Mesodermal cell (in vitro differentiated cells): ENCODE data around the gene MAGEC1. TPM values are rescaled to one million over a fixed set of nuclear protein-coding genes. Genes with fewer than 3 reads are reported as not detected.
"Not testable (repeated sequence)": the region's sequence is repeated elsewhere in the genome, so short reads cannot be mapped to it uniquely, and the experiment has no call there.

Source experiments
- H3K27ac ChIP-seq: 2 replicates; pipeline ENCODE4 v1.7.0; 2013; ENCODE audit warnings: mild to moderate bottlenecking, low read depth, low read length, moderate library complexity; ENCODE audit not compliant: severe bottlenecking
- H3K36me3 ChIP-seq: 2 replicates; pipeline ENCODE4 v1.7.1; 2013; ENCODE audit warnings: mild to moderate bottlenecking, low read length, moderate library complexity; ENCODE audit not compliant: control insufficient read depth, insufficient read depth
- H3K4me1 ChIP-seq: one replicate; pipeline ENCODE4 v1.7.1; 2013; ENCODE audit warnings: mild to moderate bottlenecking, low read length; ENCODE audit not compliant: insufficient read depth, control insufficient read depth, poor library complexity, severe bottlenecking
- H3K4me3 ChIP-seq: 2 replicates; pipeline ENCODE4 v1.7.0; 2013; ENCODE audit warnings: low read length, control low read depth, mild to moderate bottlenecking; ENCODE audit not compliant: insufficient read depth, poor library complexity, severe bottlenecking; ENCODE audit errors: extremely low read depth
- H3K9me3 ChIP-seq: 2 replicates; pipeline ENCODE4 v1.7.1; 2013; ENCODE audit warnings: mild to moderate bottlenecking, low read length, moderate library complexity; ENCODE audit not compliant: control insufficient read depth
- WGBS, 2 experiments: methylation state at CpG; one replicate each; pipeline ENCODE4 v1.1.5; 2013; ENCODE audit warnings: missing lambda C conversion rate in 2 of 2; ENCODE audit not compliant: insufficient coverage in 2 of 2; 5-methylcytosine and 5-hydroxymethylcytosine counted together
- polyA plus RNA-seq, 2 experiments: library from polyadenylated mRNA; stranded (reverse); fragments of 50-300 nt; gene quantifications; one replicate each; pipeline ENCODE4 v1.2.3, GENCODE V29; 2013

MAGEC1 gene
- not detected for polyA plus RNA-seq (2013, experiment 1 of 2)
- not detected for polyA plus RNA-seq (2013, experiment 2 of 2)

- Histone ChIP-seq H3K4me3 (no peak within 1 kb of the TSS), H3K9me3 (no peaks in the 10 kb centered on the region), H3K4me1 (no peaks in the 10 kb centered on the region), H3K27ac (no peak within 1 kb of the TSS), H3K36me3 (no peaks in the 10 kb centered on the region)
- WGBS, 2 experiments: 85 to 91% methylated on average over 3 to 4 of the region's 25 CpGs
Measured at GRCh38 chrX:141903400-141904155, at the start of gene MAGEC1. Gene MAGEC1, plus strand, starts transcription at chrX:141903894. Its CDS starts 1,179 bp downstream, at chrX:141905073.

- Histone ChIP-seq H3K27ac (no peak overlapping the region), H3K9me3 (no peaks in the 10 kb centered on the region), H3K4me3 (no peak overlapping the region), H3K36me3 (no peaks in the 10 kb centered on the region), H3K4me1 (no peaks in the 10 kb centered on the region)
- WGBS, 2 experiments: 79% methylated on average over 2 of the region's 3 CpGs; no CpG with 5 or more reads in 1 of the 2 experiments
Measured at GRCh38 chrX:141857479-141857878, 46.2 kb upstream of the MAGEC1 start.

GRCh38 chrX:141879616-141880015 is 24.1 kb upstream of the MAGEC1 start:
- no peaks in the 10 kb centered on the region for H3K9me3 ChIP-seq
- no peak overlapping the region for H3K4me3 ChIP-seq
- H3K4me1 ChIP-seq: no peaks in the 10 kb centered on the region
- H3K27ac ChIP-seq: no peak overlapping the region
- no peaks in the 10 kb centered on the region for H3K36me3 ChIP-seq
- WGBS, 2 experiments: 60% methylated on average over 1 of the region's 5 CpGs; no CpG with 5 or more reads in 1 of the 2 experiments

- H3K4me3 ChIP-seq, H3K4me1 ChIP-seq, H3K9me3 ChIP-seq, H3K36me3 ChIP-seq, H3K27ac ChIP-seq: not testable (repeated sequence)
- 79 to 85% methylated on average over 4 to 5 of the region's 5 CpGs for WGBS, 2 experiments
Measured at GRCh38 chrX:141888811-141889210, 14.9 kb upstream of the MAGEC1 start.

GRCh38 chrX:141894733-141895132 is 9.0 kb upstream of the MAGEC1 start:
- H3K9me3 ChIP-seq: no peaks in the 10 kb centered on the region
- no peaks in the 10 kb centered on the region for H3K4me1 ChIP-seq
- H3K4me3 ChIP-seq: no peak overlapping the region
- WGBS, 2 experiments: 83 to 88% methylated on average over 5 to 6 of the region's 7 CpGs
- no peak overlapping the region for H3K27ac ChIP-seq
- H3K36me3 ChIP-seq: no peaks in the 10 kb centered on the region

GRCh38 chrX:141897690-141898089 is 6.0 kb upstream of the MAGEC1 start:
- no peak overlapping the region for H3K27ac ChIP-seq
- WGBS, 2 experiments: no CpG with 5 or more reads among the region's 2 CpGs
- H3K4me1 ChIP-seq: no peaks in the 10 kb centered on the region
- no peaks in the 10 kb centered on the region for H3K36me3 ChIP-seq
- H3K9me3 ChIP-seq: no peaks in the 10 kb centered on the region
- H3K4me3 ChIP-seq: no peak overlapping the region

GRCh38 chrX:141902366-141902765 is 1.3 kb upstream of the MAGEC1 start:
- Histone ChIP-seq H3K27ac (no peak overlapping the region), H3K4me3 (no peak overlapping the region), H3K9me3 (no peaks in the 10 kb centered on the region), H3K4me1 (no peaks in the 10 kb centered on the region), H3K36me3 (no peaks in the 10 kb centered on the region)
- WGBS, 2 experiments: no CpG with 5 or more reads among the region's 4 CpGs

- no peaks in the 10 kb centered on the region for H3K9me3 ChIP-seq
- WGBS, 2 experiments: no CpG with 5 or more reads among the region's 6 CpGs
Measured at GRCh38 chrX:141904262-141904661, 568 bp downstream of the MAGEC1 start.

GRCh38 chrX:141917801-141918200 is 14.1 kb downstream of the MAGEC1 start:
- Histone ChIP-seq H3K4me1 (no peaks in the 10 kb centered on the region), H3K4me3 (no peak overlapping the region), H3K9me3 (no peaks in the 10 kb centered on the region), H3K36me3 (no peaks in the 10 kb centered on the region), H3K27ac (no peak overlapping the region)
- no CpG with 5 or more reads among the region's 3 CpGs for WGBS, 2 experiments

More at GRCh38 chrX:141904262-141904661, 568 bp downstream of the MAGEC1 start:
- no peaks in the 10 kb centered on the region for H3K36me3 ChIP-seq
- H3K4me3 ChIP-seq: no peak overlapping the region
- H3K27ac ChIP-seq: no peak overlapping the region
- no peaks in the 10 kb centered on the region for H3K4me1 ChIP-seq

GRCh38 chrX:141924293-141924692 is 20.6 kb downstream of the MAGEC1 start:
- H3K9me3 ChIP-seq: no peaks in the 10 kb centered on the region
- 94 to 100% methylated on average over 2 of the region's 2 CpGs for WGBS, 2 experiments
- no peaks in the 10 kb centered on the region for H3K4me1 ChIP-seq
- no peak overlapping the region for H3K4me3 ChIP-seq
- no peak overlapping the region for H3K27ac ChIP-seq
- no peaks in the 10 kb centered on the region for H3K36me3 ChIP-seq

GRCh38 chrX:141928432-141928831 is 24.7 kb downstream of the MAGEC1 start:
- Histone ChIP-seq H3K27ac (no peak overlapping the region), H3K4me1 (no peaks in the 10 kb centered on the region), H3K4me3 (no peak overlapping the region), H3K36me3 (no peaks in the 10 kb centered on the region), H3K9me3 (no peaks in the 10 kb centered on the region)
- 100% methylated on average over 1 of the region's 3 CpGs for whole genome bisulfite sequencing, 2 experiments
